HepG2 (cell line): Measurements from ENCODE around the gene SGPL1. TPM values are rescaled to one million over a fixed set of nuclear protein-coding genes. Genes with fewer than 3 reads are reported as not detected.

ENCODE experiments used
- ATAC-seq: fragments of 200-7000 bp; cut with Tn5 transposase; 3 replicates; pipeline ENCODE4 v1.9.1; 2020; ENCODE audit warnings: mild to moderate bottlenecking, moderate library complexity
- BruUV-seq: library from RNA; stranded (reverse); fragments of 400-500 nt; replicated peaks from 2 replicates; lab custom pipeline; 2021; lab: Mats Ljungman, UMichigan
- CTCF ChIA-PET: fragments of 300-600 bp; formaldehyde crosslinking; extraction: SDS; loops from one replicate; lab custom pipeline; 2021; ENCODE audit warnings: low total read pairs, inconsistent platforms, low intra/inter-chr PET ratio; lab: Yijun Ruan, JAX
- POLR2A ChIA-PET: fragments of 350-600 bp; sonication (Branson Sonifier 250); formaldehyde crosslinking; loops from one replicate; lab custom pipeline; 2020; ENCODE audit warnings: antibody characterized with exemption, inconsistent platforms; lab: Yijun Ruan, JAX
- DNase-seq: peaks from one replicate; pipeline ENCODE4 v3.0.0-alpha.2; 2015; ENCODE audit warnings: low spot score
- FAIRE-seq: peaks from 3 replicates; lab custom pipeline; 2011; peaks lifted over from hg19 to GRCh38; lab: Jason Lieb, UNC
- H2AFZ ChIP-seq: one replicate; pipeline ENCODE4 v1.6.1; 2011; ENCODE audit warnings: low read length, inconsistent platforms
- H3K27ac ChIP-seq: fragments of 300-600 bp; 3 replicates; pipeline ENCODE4 v1.8.0; 2011; ENCODE audit warnings: mixed run types, mild to moderate bottlenecking, mixed read lengths, low read length, inconsistent platforms; ENCODE audit not compliant: insufficient read depth; ENCODE audit errors: extremely low read length
- H3K27me3 ChIP-seq, 2 experiments: fragments of 200-600 bp in 1 of 2; 2 replicates in 1 of 2; 3 replicates in 1 of 2; pipeline versions ENCODE4 v1.6.0 to v1.8.0; 2011; ENCODE audit warnings: low read length in 2 of 2, mild to moderate bottlenecking in 2 of 2, moderate library complexity in 2 of 2, inconsistent platforms in 1 of 2; ENCODE audit not compliant: insufficient read depth in 2 of 2, control insufficient read depth in 1 of 2
- H3K36me3 ChIP-seq, 2 experiments: fragments of 200-600 bp in 1 of 2; replicated peaks in 1 of 2; 2 replicates in 1 of 2; 3 replicates in 1 of 2; pipeline versions ENCODE4 v1.5.1 to v1.8.0; 2011; ENCODE audit warnings: low read length in 2 of 2, inconsistent platforms in 1 of 2; ENCODE audit not compliant: insufficient read depth in 2 of 2, control insufficient read depth in 1 of 2
- H3K4me1 ChIP-seq: 2 replicates; pipeline ENCODE4 v1.5.1; 2012; ENCODE audit warnings: low read length, inconsistent platforms; ENCODE audit not compliant: insufficient read depth
- H3K4me2 ChIP-seq: 2 replicates; pipeline ENCODE4 v1.6.0; 2011; ENCODE audit warnings: low read depth, low read length, inconsistent platforms
- H3K4me3 ChIP-seq, 3 experiments: fragments of 200-600 bp in 1 of 3; sonication (generic), shearing (Covaris generic) in 1 of 3; replicated peaks in 1 of 3; 2 replicates each; pipeline ENCODE4 v1.5.1; 2011 to 2016; ENCODE audit warnings: low read length in 3 of 3, inconsistent platforms in 2 of 3, low read depth in 2 of 3, mild to moderate bottlenecking in 2 of 3, control low read depth in 1 of 3, mixed read lengths in 1 of 3; ENCODE audit not compliant: insufficient read depth in 1 of 3
- H3K79me2 ChIP-seq: one replicate; pipeline ENCODE4 v1.6.1; 2011; ENCODE audit warnings: low read length, inconsistent platforms; ENCODE audit not compliant: insufficient read depth
- H3K9ac ChIP-seq: 2 replicates; pipeline ENCODE4 v1.6.0; 2011; ENCODE audit warnings: mild to moderate bottlenecking, low read depth, low read length, inconsistent platforms; ENCODE audit not compliant: insufficient read depth
- H3K9me3 ChIP-seq: 2 replicates; pipeline ENCODE4 v1.5.1; 2012; ENCODE audit warnings: mild to moderate bottlenecking, low read length
- H4K20me1 ChIP-seq: 2 replicates; pipeline ENCODE4 v1.6.0; 2011; ENCODE audit warnings: inconsistent platforms, mild to moderate bottlenecking, low read length, moderate library complexity; ENCODE audit not compliant: insufficient read depth
- CTCF ChIP-seq: sonication (generic); formaldehyde crosslinking; IDR thresholded peaks from 2 replicates; pipeline ENCODE4 v1.5.0; 2020; ENCODE audit warnings: mild to moderate bottlenecking, missing genetic modification reagents, moderate library complexity
- PBX3 ChIP-seq: sonication (generic); formaldehyde crosslinking; IDR thresholded peaks from 2 replicates; pipeline ENCODE4 v1.8.1; 2023; ENCODE audit warnings: missing genetic modification reagents, inconsistent platforms, borderline replicate concordance
- POGK ChIP-seq: sonication (generic); formaldehyde crosslinking; conservative IDR thresholded peaks from 2 replicates; pipeline ENCODE4 v1.8.0; 2022; ENCODE audit warnings: mild to moderate bottlenecking, moderate library complexity, missing genetic modification reagents
- SRY ChIP-seq: sonication (generic); formaldehyde crosslinking; IDR thresholded peaks from 2 replicates; pipeline ENCODE4 v1.8.0; 2022; ENCODE audit warnings: mild to moderate bottlenecking, missing genetic modification reagents
- TAF15 ChIP-seq: fragments of 200-400 bp; formaldehyde crosslinking; IDR thresholded peaks from one replicate; pipeline ENCODE4 v1.6.1; 2018; ENCODE audit warnings: mild to moderate bottlenecking, low read depth, low read length; ENCODE audit not compliant: poor library complexity, severe bottlenecking
- TGIF2 ChIP-seq: IDR thresholded peaks from 2 replicates; pipeline ENCODE4 v1.6.1; 2016; ENCODE audit warnings: control low read depth, missing compliant biosample characterization
- ZBTB33 ChIP-seq: sonication (generic); formaldehyde crosslinking; IDR thresholded peaks from 2 replicates; pipeline ENCODE4 v1.4.0; 2020; ENCODE audit warnings: missing genetic modification reagents
- ZMYM4 ChIP-seq: sonication (generic); formaldehyde crosslinking; IDR thresholded peaks from 2 replicates; pipeline ENCODE4 v1.8.1; 2023; ENCODE audit warnings: mild to moderate bottlenecking, missing genetic modification reagents
- ZNF468 ChIP-seq: sonication (generic); formaldehyde crosslinking; IDR thresholded peaks from 2 replicates; pipeline ENCODE4 v1.8.0; 2022; ENCODE audit warnings: mild to moderate bottlenecking, moderate library complexity, missing genetic modification reagents
- ZNF572 ChIP-seq: sonication (generic); formaldehyde crosslinking; IDR thresholded peaks from 2 replicates; pipeline ENCODE4 v1.5.1; 2020; ENCODE audit warnings: mild to moderate bottlenecking, missing genetic modification reagents
- ZNF788 ChIP-seq: sonication (generic); formaldehyde crosslinking; IDR thresholded peaks from 2 replicates; pipeline ENCODE4 v1.5.0; 2020; ENCODE audit warnings: mild to moderate bottlenecking, missing genetic modification reagents, borderline replicate concordance
- ZSCAN9 ChIP-seq: IDR thresholded peaks from 2 replicates; pipeline ENCODE4 v1.6.1; 2016; ENCODE audit warnings: borderline replicate concordance
- WGBS: methylation state at CpG from one replicate; pipeline ENCODE4 v1.1.6; 2017; ENCODE audit warnings: low lambda C conversion rate; 5-methylcytosine and 5-hydroxymethylcytosine counted together
- in situ Hi-C: cut with HindIII; loops from 2 replicates; pipeline ENCODE4 v1.10.0; 2017; ENCODE audit warnings: low pct_unique_long_range_greater_than_20kb; ENCODE audit not compliant: extremely low pct_ligation_motif_present
- intact Hi-C: fragments of 100-400 bp; cut with micrococcal nuclease; formaldehyde crosslinking; loops from one replicate; pipeline ENCODE4 v1.10.0; 2022; ENCODE audit not compliant: unreplicated experiment
- polyA plus RNA-seq, 8 experiments: library from polyadenylated mRNA; depleted of rRNA in 3 of 8; stranded (reverse) in 7 of 8; unstranded in 1 of 8; fragments of >200 nt; fragmentation: Illumina TruSeq in 4 of 8; extraction: Trizol in 4 of 8; gene quantifications; 2 replicates each; pipeline versions ENCODE4 v1.2.1 to v1.2.3, GENCODE V29; 2011 to 2016; ENCODE audit warnings: low read depth in 4 of 8, missing spikeins in 1 of 8, mixed read lengths in 1 of 8; ENCODE audit not compliant: insufficient read depth in 1 of 8
- total RNA-seq, 5 experiments: library from RNA; depleted of rRNA; stranded (reverse); fragments of >200 nt; fragmentation: Illumina TruSeq; extraction: Trizol; gene quantifications; 2 replicates each; pipeline ENCODE4 v1.2.3, GENCODE V29; 2016; ENCODE audit warnings: low read depth in 1 of 5

The SGPL1 gene
- total and polyA plus RNA-seq, 2 of the 13 experiments (the other 11 are each of a cell fraction or from before 2014, with no cell fraction given): 17.6 to 25.0 TPM

- intact Hi-C loops (no loop called here), in situ Hi-C loops (no loop called here)
- BruUV-seq: no TSS peak
- H3K27ac ChIP-seq: no peak overlapping the region
- peaks cover 5 to 39% of the 10 kb centered on the region in 2 experiments for H3K36me3 ChIP-seq
- ATAC-seq (no peak), DNase-seq (no peak), FAIRE-seq (no peak)
- no peaks in the 10 kb centered on the region for H3K9me3 ChIP-seq
- ChIA-PET POLR2A (no interaction called here), CTCF (no interaction called here)
- peaks cover 28% of the 10 kb centered on the region for H3K4me1 ChIP-seq
- no peaks in the 10 kb centered on the region for H3K27me3 ChIP-seq
- H3K4me3 ChIP-seq: no peak overlapping the region
- no peak overlapping the region for H3K9ac ChIP-seq
- H3K4me2 ChIP-seq: no peak overlapping the region
- WGBS: 88% methylated on average over 2 of the region's 2 CpGs
- H4K20me1 ChIP-seq: no peaks in the 10 kb centered on the region
- no peak overlapping the region for H2AFZ ChIP-seq
- H3K79me2 ChIP-seq: no peaks in the 10 kb centered on the region
- TF ChIP-seq CTCF (CRISPR knock-in tag) (no peak), ZNF468 (CRISPR knock-in tag) (no peak), TAF15 (no peak)
Observed at GRCh38 chr10:70856454-70856853, 40.7 kb downstream of the SGPL1 start.

- no peaks in the 10 kb centered on the region for H3K79me2 ChIP-seq
- H4K20me1 ChIP-seq: no peaks in the 10 kb centered on the region
- POLR2A ChIA-PET: no interaction called here
- H3K36me3 ChIP-seq: peaks cover 5 to 37% of the 10 kb centered on the region in 2 experiments
- in situ Hi-C loops: no loop called here
- intact Hi-C loops: no loop called here
- peaks cover 5% of the 10 kb centered on the region for H3K4me1 ChIP-seq
- DNase-seq: no peak
- H3K27ac ChIP-seq: no peak overlapping the region
- 95% methylated on average over 5 of the region's 5 CpGs for WGBS
- no peak overlapping the region for H3K4me2 ChIP-seq
- no TSS peak for BruUV-seq
- no peaks in the 10 kb centered on the region for H3K27me3 ChIP-seq
- no peak overlapping the region for H3K4me3 ChIP-seq
- FAIRE-seq: no peak
- ATAC-seq: no peak
- CTCF ChIA-PET: no interaction called here
- H2AFZ ChIP-seq: no peak overlapping the region
- H3K9me3 ChIP-seq: no peaks in the 10 kb centered on the region
- H3K9ac ChIP-seq: no peak overlapping the region
- TF ChIP-seq TGIF2 (CRISPR knock-in tag) (no peak), ZNF572 (CRISPR knock-in tag) (no peak), ZMYM4 (CRISPR knock-in tag) (no peak), ZSCAN9 (CRISPR knock-in tag) (no peak), PBX3 (no peak), SRY (CRISPR knock-in tag) (no peak), POGK (no peak), ZBTB33 (CRISPR knock-in tag) (no peak), ZNF788 (CRISPR knock-in tag) (no peak)
Observed at GRCh38 chr10:70858759-70859158, 43.0 kb downstream of the SGPL1 start.
